Thymus (tissue), 2 donors: ENCODE results near the gene YES1. TPM values are rescaled to one million over a fixed set of nuclear protein-coding genes. Genes with fewer than 3 reads are reported as not detected.

ENCODE experiments used
- polyA plus RNA-seq: library from polyadenylated mRNA; stranded (reverse); fragments of 200-250 nt; gene quantifications from one replicate; pipeline ENCODE4 v1.2.3, GENCODE V29; 2013
- total RNA-seq: library from RNA; stranded (reverse); fragments of 120-200 nt; gene quantifications from one replicate; pipeline ENCODE4 v1.2.4, GENCODE V29; 2013
- donor health status: healthy.

Gene YES1
- total and polyA plus RNA-seq, 2 donors, result 18.8 to 19.0 TPM

Other genes starting within 250 kb of the YES1 start
- not detected for gene CETN1, start 231.9 kb downstream of the YES1 start, total RNA-seq
- not detected for gene CETN1, start 231.9 kb downstream of the YES1 start, polyA plus RNA-seq
- 1.3 TPM for gene CLUL1, start 215.3 kb downstream of the YES1 start, total RNA-seq
- gene CLUL1, start 215.3 kb downstream of the YES1 start, polyA plus RNA-seq, result 1.3 TPM
- gene TYMS, start 154.6 kb downstream of the YES1 start, total RNA-seq, result 55.7 TPM
- 17.8 TPM for gene TYMS, start 154.6 kb downstream of the YES1 start, polyA plus RNA-seq
- 31.0 TPM for gene ENOSF1, start 99.6 kb downstream of the YES1 start, total RNA-seq
- 83.1 TPM for gene ENOSF1, start 99.6 kb downstream of the YES1 start, polyA plus RNA-seq
- gene ADCYAP1, start 92.6 kb upstream of the YES1 start, total RNA-seq, result 0.19 TPM
- 0.68 TPM for gene ADCYAP1, start 92.6 kb upstream of the YES1 start, polyA plus RNA-seq